Osteocyte (in vitro differentiated cells): Measurements from ENCODE around the gene RHBDL3. TPM values are rescaled to one million over a fixed set of nuclear protein-coding genes. Genes with fewer than 3 reads are reported as not detected.

ENCODE experiments used
- DNase-seq: peaks from one replicate; pipeline ENCODE4 v3.0.0; 2021; ENCODE audit warnings: mixed read lengths; ENCODE audit not compliant: unreplicated experiment; ENCODE audit errors: extremely low spot score
- H3K27ac Mint-ChIP-seq: one replicate; pipeline ENCODE4 v1.8.0; 2021; ENCODE audit warnings: mild to moderate bottlenecking, mixed read lengths; ENCODE audit not compliant: unreplicated experiment
- H3K27me3 Mint-ChIP-seq: one replicate; pipeline ENCODE4 v1.8.0; 2021; ENCODE audit warnings: mixed read lengths; ENCODE audit not compliant: unreplicated experiment
- H3K36me3 Mint-ChIP-seq: one replicate; pipeline ENCODE4 v1.8.0; 2021; ENCODE audit warnings: mixed read lengths; ENCODE audit not compliant: unreplicated experiment
- H3K4me1 Mint-ChIP-seq: one replicate; pipeline ENCODE4 v1.8.0; 2021; ENCODE audit warnings: mixed read lengths; ENCODE audit not compliant: unreplicated experiment
- H3K4me3 Mint-ChIP-seq: one replicate; pipeline ENCODE4 v1.8.0; 2021; ENCODE audit warnings: mild to moderate bottlenecking, moderate library complexity, mixed read lengths; ENCODE audit not compliant: unreplicated experiment
- H3K9me3 Mint-ChIP-seq: one replicate; pipeline ENCODE4 v1.8.0; 2021; ENCODE audit warnings: mixed read lengths; ENCODE audit not compliant: unreplicated experiment
- CTCF ChIP-seq: fragments of 200-600 bp; sonication (generic); IDR thresholded peaks from 2 replicates; pipeline ENCODE4 v1.5.0; 2021; ENCODE audit warnings: antibody characterized with exemption, mild to moderate bottlenecking, moderate library complexity
- total RNA-seq: library from RNA; stranded (reverse); gene quantifications from 2 replicates; pipeline ENCODE4 v1.2.1, GENCODE V29; 2021

RHBDL3 gene
- total RNA-seq, 1 donor from 2014 or later, result 0.11 TPM

- no peak for TF ChIP-seq CTCF
- Mint-ChIP-seq H3K27ac (no peak overlapping the region), H3K36me3 (peaks cover 2% of the 10 kb centered on the region), H3K9me3 (no peaks in the 10 kb centered on the region), H3K27me3 (no peaks in the 10 kb centered on the region), H3K4me1 (peaks cover 2% of the 10 kb centered on the region), H3K4me3 (no peak overlapping the region)
- DNase-seq, result no peak
Measured at GRCh38 chr17:32235588-32235987, 30.0 kb upstream of the RHBDL3 start.

GRCh38 chr17:32239456-32239855 lies 26.2 kb upstream of the RHBDL3 start:
- Mint-ChIP-seq H3K9me3 (no peaks in the 10 kb centered on the region), H3K4me3 (no peak overlapping the region), H3K27me3 (no peaks in the 10 kb centered on the region), H3K36me3 (peaks cover 4% of the 10 kb centered on the region), H3K27ac (no peak overlapping the region), H3K4me1 (no peaks in the 10 kb centered on the region)
- no peak for TF ChIP-seq CTCF
- no peak for DNase-seq

DNA sequence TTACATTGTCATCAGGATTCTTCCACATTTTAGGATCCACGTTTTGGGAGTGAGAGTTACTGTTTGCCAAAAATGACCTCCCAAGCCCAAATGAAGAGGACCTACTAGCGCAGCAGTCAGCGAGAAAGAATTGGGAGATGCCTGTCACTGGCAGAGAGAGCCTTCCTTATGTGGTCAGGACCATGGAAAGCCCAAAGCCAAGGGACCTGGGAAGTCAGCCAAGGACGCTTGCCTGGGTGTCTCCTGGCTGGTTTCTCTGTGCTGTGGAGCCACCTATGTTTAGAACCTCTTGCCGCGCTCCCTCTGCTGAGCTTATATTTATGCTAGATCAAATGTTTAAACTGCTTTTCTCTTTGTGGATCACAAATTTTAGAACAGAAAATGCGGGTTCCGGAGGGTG lies 24.9 kb upstream of the RHBDL3 start:
- H3K27ac Mint-ChIP-seq, result no peak overlapping the region
- no peak overlapping the region for H3K4me3 Mint-ChIP-seq
- TF ChIP-seq CTCF, result no peak
- no peaks in the 10 kb centered on the region for H3K27me3 Mint-ChIP-seq
- H3K9me3 Mint-ChIP-seq, result no peaks in the 10 kb centered on the region
- no peaks in the 10 kb centered on the region for H3K4me1 Mint-ChIP-seq
- no peak for DNase-seq
- H3K36me3 Mint-ChIP-seq, result peaks cover 4% of the 10 kb centered on the region

GRCh38 chr17:32241640-32242039 lies 24.0 kb upstream of the RHBDL3 start:
- Mint-ChIP-seq H3K4me3 (no peak overlapping the region), H3K36me3 (peaks cover 4% of the 10 kb centered on the region), H3K9me3 (no peaks in the 10 kb centered on the region), H3K27me3 (no peaks in the 10 kb centered on the region), H3K4me1 (no peaks in the 10 kb centered on the region), H3K27ac (no peak overlapping the region)
- DNase-seq, result no peak
- no peak for TF ChIP-seq CTCF

DNA sequence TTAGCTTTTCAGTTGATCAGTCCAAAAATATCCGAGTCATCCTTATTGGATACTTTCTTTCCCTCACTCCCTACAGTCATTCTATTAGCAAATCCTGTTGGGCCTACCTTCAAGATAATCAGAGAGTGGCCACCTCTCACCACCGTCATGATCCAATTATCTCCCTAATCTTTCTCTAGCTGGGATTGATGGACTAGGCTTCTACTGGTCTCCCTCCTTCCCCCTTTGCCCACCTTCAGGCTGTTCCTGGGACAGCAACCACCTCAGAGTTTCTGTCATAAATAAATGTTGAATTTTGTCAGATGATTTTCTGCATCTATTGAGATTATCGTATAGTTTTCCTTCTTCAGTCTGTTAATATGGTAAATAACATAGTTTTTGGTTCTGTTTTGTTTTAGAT lies 16.2 kb upstream of the RHBDL3 start:
- TF ChIP-seq CTCF, result no peak
- Mint-ChIP-seq H3K9me3 (no peaks in the 10 kb centered on the region), H3K27ac (no peak overlapping the region), H3K4me3 (no peak overlapping the region), H3K36me3 (no peaks in the 10 kb centered on the region), H3K27me3 (peaks cover 4% of the 10 kb centered on the region), H3K4me1 (no peaks in the 10 kb centered on the region)
- DNase-seq, result no peak
